SKM-1 (cell line): Measurements from ENCODE around the gene GGT6.

ENCODE experiments used
- DNase-seq: peaks from one replicate; lab custom pipeline; 2025; ENCODE audit not compliant: unreplicated experiment; lab: John Stamatoyannopoulos, UW

Gene GGT6

GRCh38 chr17:4527134-4527533 lies 33.2 kb downstream of the GGT6 start:
- no peak for DNase-seq

DNA sequence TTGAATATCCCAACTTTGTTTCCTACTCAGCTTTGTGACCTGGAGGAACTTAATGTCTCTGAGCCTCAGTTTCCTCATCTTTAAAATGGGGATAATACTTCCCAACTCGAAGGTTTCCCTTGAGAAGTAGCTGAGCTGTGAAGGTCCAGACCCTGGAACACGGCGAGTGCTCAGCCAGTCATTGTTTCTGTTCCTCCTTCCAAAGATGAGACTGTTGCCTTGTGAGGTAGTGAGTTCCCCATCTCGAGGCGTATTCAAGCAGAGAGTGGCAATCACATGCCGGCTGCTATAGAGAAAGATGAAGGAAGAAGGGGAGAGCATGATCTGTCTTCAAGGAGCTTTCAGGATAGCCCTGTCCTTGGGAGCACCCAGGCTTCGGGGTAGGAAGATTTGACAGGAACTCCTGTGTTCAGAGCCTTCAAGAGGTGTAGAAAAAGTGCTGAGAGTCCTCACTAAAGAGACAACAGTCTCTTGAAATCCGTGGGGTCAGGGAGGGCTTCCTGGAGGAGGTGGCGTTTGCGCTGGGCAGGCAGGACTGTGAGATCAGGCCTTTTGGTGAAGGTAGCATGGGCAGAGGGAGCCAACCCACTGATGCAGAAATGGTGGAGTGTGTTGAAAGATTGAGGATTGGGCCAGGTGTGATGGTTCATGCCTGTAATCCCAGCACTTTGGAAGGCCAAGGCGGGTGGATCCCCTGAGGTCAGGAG lies 34.5 kb downstream of the GGT6 start:
- no peak for DNase-seq

DNA sequence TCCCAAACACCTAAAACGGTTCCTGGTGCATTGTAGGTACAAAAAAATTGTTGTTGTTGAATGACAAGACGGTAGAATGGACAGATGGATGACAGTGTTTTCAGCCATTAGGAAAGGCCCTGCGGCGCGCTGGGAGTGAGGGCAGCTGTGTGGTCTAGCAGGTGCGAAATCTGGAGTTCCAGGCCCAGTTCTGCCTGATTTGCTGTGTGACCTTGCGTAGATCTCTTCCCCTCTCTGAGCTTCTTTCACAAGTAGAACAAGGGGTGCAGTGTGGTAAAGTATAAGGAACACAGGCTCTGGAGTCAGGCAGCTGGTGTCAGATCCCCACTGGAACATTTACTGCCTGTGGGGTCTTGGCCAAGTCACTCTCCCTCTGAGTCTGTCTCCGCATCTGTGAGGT lies 36.4 kb downstream of the GGT6 start:
- no peak for DNase-seq

DNA sequence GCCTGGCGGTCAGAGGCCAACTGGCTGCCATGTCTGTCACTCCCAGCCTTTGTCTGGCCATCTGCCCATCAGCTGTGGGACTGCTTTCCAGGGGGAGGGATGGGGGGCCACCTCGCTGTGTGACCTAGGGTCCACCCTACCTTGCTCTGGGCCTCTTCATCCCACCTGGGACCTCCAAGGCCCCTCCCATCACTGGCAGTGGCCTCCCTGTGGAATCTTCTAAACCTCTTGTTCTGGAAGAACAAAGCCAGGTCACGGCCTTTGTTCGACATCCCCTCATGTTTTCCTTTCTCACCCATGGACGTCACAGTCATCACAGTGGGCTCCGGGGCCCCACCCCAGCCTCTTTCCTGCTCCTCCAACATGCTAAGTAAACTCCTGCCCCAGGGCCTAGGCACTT lies 37.7 kb downstream of the GGT6 start:
- DNase-seq: no peak

DNA sequence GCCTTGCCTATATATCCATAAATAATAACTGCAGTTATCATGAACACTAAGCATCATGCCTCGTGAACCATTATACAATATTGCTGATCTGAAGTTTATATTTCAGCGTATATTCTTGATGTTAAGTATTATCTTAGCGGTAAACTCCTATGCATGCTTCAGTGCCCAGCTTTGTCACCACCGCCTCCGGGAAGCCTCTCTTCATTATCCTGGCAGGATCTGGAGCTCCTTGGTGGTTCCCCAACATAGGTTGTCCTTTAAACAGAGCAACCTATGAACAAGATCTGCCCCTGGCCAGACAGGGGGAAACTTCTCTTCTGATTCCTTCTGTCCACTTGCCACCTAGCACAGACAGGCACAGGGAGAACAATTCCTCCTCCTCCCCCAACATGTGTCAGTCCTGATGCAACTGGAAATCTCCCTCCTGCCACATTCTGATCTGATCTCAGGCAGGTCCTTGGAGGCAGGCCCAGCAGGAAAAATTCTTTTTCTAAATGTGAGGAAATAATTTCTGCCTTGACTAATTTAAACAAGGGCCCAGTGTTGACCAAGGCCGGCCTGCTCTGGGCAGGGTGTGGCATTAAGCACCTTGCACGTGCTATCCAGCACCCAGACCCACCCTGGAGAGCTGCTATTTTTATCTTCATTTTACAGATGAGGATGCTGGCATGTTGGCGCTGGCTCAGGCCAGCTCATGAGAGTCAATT lies 39.3 kb downstream of the GGT6 start:
- no peak for DNase-seq

DNA sequence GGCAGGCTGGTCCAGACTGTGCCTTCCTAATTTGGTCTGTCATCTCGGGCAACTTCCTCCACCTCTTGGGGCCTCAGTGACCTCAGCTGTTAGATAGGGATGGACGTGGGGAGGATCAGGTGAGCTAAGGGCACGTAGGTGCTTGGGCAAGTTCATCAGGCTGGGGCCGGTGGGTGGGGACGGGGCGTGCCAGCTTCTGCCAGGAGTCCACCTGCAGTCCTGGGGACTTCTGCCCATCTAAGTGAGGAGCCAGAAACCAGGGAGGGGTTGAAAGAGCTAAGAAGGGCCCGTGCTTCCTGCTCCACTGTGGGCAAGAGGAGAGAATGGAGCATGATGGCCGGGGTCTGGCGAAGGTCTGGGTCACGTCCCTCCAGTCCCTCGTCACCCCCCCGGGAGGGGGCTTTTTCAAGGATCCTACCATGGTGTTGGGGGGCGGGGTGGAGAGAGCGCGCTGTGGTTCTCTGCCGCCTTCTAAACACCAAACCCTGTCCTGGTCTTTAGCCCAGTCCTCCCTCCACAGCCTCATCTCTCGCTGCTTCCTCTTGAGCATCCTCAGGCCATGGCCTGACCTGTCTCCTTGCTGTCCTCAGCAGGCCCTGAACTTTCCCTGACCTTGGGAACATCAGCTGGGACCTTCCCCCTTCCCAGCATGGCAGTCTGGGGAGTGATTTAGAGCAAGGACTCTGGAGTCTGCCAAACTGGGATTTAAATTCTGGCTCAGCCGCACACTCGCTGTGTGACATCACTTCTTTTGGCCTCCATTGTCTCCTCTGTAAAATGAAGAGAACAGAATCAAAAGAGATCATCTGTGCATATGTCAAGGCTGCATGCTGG lies 40.1 kb downstream of the GGT6 start:
- DNase-seq: no peak

DNA sequence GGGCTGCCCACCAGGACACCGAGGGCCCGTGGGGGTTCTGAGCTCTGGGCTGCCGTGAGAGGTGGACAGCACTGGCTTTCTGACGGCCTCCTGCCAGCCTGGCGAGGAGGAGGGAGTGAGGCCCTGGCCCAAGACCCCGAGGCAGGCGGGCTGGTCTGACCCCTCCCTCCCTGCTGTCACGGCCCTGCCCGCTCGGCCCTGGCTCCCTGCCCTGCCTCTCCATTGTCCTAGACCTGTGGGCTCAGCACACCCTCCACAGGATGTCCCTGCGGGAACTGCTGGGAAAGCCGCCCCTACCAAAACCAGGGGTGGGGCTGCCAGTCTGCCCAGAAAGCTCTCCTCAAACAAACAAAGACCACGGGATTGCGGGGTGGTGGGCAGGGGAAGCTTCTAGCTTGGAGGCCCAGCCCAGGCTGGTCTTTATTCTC lies 41.0 kb downstream of the GGT6 start:
- no peak for DNase-seq

- DNase-seq: no peak
Observed at GRCh38 chr17:4518901-4519300, 41.5 kb downstream of the GGT6 start.

GRCh38 chr17:4516735-4517134 lies 43.6 kb downstream of the GGT6 start:
- no peak for DNase-seq

DNA sequence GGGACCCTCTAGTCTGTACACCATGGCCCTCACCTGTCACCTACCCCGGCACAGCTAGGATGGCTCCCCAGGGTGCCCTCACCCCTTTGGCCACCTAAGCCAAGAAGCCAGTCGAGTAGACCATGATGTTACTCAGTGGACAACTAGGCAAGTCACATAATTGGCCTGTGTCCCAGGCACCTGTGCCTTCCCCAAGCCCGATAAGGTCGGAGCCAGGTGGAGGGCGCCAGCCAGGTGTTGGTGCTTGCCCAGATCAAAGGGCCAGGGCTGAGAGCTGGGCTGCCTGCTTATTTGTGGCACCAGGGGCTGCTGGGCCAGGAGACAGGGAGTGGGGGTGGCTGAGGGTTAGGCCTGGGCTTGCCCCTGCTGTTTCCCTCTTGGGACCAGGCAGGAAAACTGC lies 44.9 kb downstream of the GGT6 start:
- DNase-seq: no peak

GRCh38 chr17:4514779-4515178 lies 45.6 kb downstream of the GGT6 start:
- no peak for DNase-seq

DNA sequence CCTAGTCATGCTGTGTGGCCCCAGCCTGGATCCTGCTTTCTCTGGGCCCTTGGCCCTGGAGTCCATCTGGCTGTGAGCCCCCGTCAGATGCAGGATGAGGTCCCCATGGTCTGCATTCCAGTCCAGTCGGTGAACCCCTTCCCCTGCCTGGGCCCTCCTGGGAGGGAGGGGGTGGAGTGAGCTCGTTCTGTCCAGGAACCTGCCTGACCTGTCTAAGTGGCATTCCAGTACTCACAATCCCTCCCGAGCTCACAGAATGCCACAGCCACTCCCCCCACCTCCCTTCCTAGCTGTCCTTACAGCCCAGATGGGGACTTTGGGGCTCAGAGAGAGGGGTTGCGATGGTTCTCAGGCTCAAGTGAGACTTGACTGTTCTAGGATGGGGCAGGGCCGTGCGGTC lies 46.2 kb downstream of the GGT6 start:
- DNase-seq: no peak

DNA sequence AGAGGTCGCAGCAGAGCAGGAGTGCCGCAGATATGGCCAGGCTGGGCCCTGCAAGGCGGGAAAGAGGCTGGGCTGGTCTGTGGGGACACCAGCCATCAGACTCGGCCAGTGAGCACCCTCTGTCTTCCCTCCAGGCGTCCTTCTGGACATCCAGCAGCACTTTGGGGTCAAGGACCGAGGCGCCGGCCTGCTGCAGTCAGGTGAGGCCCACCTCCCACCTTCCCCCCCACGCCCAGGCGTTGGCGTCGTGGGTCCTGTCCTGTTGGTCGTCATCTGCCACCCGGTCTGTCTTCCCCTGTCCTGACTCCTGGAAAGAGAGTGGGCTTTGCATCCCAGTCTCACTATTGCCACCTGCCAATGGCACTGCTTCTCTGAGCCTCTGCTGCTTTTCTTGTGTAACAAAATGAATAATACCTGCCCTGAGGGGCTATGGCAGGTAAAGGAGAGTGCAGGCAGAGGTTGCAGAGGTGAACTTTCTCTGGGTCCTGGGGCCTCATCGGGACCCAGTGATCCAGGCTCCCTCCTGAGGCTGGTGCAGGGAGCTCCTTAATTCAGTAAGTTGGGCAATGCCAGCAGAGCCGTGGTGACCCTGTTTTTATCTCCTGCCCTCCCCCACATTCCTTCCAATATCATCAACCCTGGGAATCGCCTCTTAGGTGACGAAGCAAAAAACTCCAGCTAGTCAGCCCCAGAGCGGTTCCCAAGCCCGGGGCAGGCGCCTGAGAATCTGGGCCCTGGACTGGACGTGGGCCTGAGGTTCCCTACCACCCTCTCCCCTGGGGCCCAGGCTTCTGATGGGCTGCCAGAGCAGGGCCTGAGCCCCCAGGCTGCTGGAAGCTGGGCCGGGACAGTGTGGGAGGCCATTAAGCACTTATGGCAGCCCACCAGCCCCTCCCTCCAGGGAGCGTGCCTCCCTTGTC lies 47.0 kb downstream of the GGT6 start:
- DNase-seq: no peak

DNA sequence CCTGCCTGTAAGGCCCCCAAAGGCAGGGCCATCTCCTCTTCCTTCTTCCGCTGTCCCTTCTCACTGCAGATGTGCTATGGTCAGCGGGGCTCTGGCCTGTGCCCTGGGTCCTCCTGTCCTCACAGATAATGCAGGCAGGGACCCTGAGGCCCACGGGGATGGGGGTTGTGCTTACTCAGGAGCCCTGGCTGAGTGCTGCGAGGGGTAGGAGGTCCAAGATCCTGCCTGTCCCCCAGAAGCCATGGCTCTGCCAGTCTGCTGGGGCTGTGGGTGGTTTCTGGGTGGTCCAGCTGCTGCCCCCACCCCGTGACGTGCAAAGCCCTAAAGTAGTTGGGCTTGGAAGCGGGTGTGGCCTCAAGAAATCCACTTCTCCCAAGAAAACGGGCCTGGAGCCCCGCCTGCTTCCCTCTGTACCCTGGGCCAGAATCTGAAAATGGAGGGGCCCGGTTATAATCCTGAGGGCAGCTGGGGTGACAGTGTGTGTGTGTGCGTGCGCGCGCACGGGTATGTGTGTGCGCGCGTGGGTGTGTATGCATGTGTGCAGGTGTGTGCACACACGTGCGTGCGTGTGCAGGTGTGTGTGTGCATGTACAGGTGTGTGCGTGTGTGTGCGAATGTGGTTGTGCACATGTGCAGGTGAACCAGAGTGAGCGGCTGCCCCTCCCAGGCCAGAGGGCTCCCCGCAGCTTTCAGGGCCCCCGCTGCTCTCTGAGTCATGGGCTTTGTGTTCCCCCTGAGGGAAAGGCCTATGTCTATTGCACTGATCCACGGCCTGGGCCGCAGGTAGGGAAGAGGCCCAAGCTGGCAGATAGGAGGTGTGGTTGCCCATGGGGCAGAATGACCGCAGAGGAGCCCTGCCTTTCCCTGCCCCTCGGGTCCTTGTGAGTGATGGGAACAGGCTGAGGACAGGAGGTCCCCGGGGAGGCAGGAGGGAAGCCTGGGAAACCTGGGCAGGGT lies 47.9 kb downstream of the GGT6 start:
- DNase-seq: no peak

GRCh38 chr17:4511199-4511932 lies 49.0 kb downstream of the GGT6 start:
- no peak for DNase-seq

GRCh38 chr17:4510618-4510941 lies 49.8 kb downstream of the GGT6 start:
- DNase-seq: no peak

GRCh38 chr17:4509923-4510617 lies 50.3 kb downstream of the GGT6 start:
- no peak for DNase-seq

- no peak for DNase-seq
Observed at GRCh38 chr17:4509401-4509800, 51.0 kb downstream of the GGT6 start.

DNA sequence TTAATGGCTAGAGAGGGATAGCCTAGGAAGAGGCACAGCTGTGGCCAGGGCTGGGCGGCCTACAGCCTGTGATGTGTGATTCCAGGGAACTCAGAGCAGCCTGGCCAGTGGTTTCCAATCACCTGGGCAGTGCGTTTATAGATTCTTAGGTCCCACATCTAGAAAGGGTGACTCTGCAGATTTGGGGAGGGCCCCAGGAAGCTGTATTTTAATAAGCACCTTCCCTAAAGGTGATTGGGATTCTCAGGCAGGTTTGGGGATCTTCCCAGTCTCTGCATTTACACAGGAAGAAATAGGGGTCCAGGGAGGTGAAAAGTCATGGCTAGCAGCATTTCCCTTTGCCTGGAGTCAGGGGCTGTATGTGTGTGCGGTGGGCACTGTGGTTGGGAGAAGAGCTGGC lies 52.2 kb downstream of the GGT6 start:
- no peak for DNase-seq
